A172 (cell line): ENCODE measurements around the gene CDH24. TPM values are rescaled to one million over a fixed set of nuclear protein-coding genes. Genes with fewer than 3 reads are reported as not detected.

Experiments used
- DNase-seq: peaks from one replicate; pipeline ENCODE4 v3.0.0-alpha.2; 2015; ENCODE audit warnings: low spot score
- total RNA-seq: library from RNA; depleted of rRNA; stranded (reverse); fragments of >200 nt; shearing (Covaris generic); gene quantifications from 2 replicates; pipeline ENCODE4 v1.2.3, GENCODE V29; 2014

Gene CDH24
- total RNA-seq, 1 experiment from 2014 or later, result 2.8 TPM

- DNase-seq, result no peak
Measured at GRCh38 chr14:23045419-23046357, 11.6 kb downstream of the CDH24 start.

GRCh38 chr14:23044840-23045239, 12.5 kb downstream of the CDH24 start:
- DNase-seq, result no peak

GRCh38 chr14:23043754-23044153, 13.6 kb downstream of the CDH24 start:
- no peak for DNase-seq

GRCh38 chr14:23043145-23043544, 14.2 kb downstream of the CDH24 start:
- DNase-seq, result no peak

GRCh38 chr14:23042162-23042965, 15.0 kb downstream of the CDH24 start, which contains the start of gene PSMB11:
TSS of gene PSMB11 (plus strand) at chr14:23042212. CDS start at chr14:23042226, 14 bp downstream.
- no peak for DNase-seq

- DNase-seq, result no peak
Measured at GRCh38 chr14:23041729-23042128, 15.6 kb downstream of the CDH24 start.

GRCh38 chr14:23040100-23040499, 17.2 kb downstream of the CDH24 start:
- no peak for DNase-seq

GRCh38 chr14:23035303-23036144, 21.8 kb downstream of the CDH24 start:
- no peak for DNase-seq

GRCh38 chr14:23034498-23035302, 22.6 kb downstream of the CDH24 start, which contains the start of gene PSMB5:
TSS of gene PSMB5 (minus strand) at chr14:23034900. CDS start at chr14:23034881, 19 bp downstream.
- peak; percentile 90 for DNase-seq

GRCh38 chr14:23033801-23034497, 23.4 kb downstream of the CDH24 start:
- no peak for DNase-seq

- DNase-seq, result no peak
Measured at GRCh38 chr14:23033251-23033727, 24.0 kb downstream of the CDH24 start.

GRCh38 chr14:23030936-23031335, 26.4 kb downstream of the CDH24 start:
- no peak for DNase-seq

GRCh38 chr14:23028799-23029198, 28.5 kb downstream of the CDH24 start:
- no peak for DNase-seq

- DNase-seq, result no peak
Measured at GRCh38 chr14:23025151-23025814, 32.0 kb downstream of the CDH24 start.

GRCh38 chr14:23024612-23025075, 32.7 kb downstream of the CDH24 start:
- DNase-seq, result no peak

- DNase-seq, result no peak
Measured at GRCh38 chr14:23023795-23024152, 33.5 kb downstream of the CDH24 start.

GRCh38 chr14:23023022-23023794, 34.1 kb downstream of the CDH24 start:
- no peak for DNase-seq

GRCh38 chr14:23021889-23022442, 35.4 kb downstream of the CDH24 start:
- no peak for DNase-seq
